Loucy (cell line): ENCODE data around the gene TTC9B.

Experiments
- H2AFZ ChIP-seq: fragments of 200-600 bp; sonication (generic); 2 replicates; pipeline ENCODE4 v1.6.0; 2016; ENCODE audit warnings: antibody characterized with exemption, mild to moderate bottlenecking, low read length, moderate library complexity
- H3F3A ChIP-seq: fragments of 200-600 bp; 2 replicates; pipeline ENCODE4 v1.6.0; 2016; ENCODE audit warnings: antibody characterized with exemption, low read depth, mild to moderate bottlenecking
- H3K27me3 ChIP-seq: fragments of 200-600 bp; sonication (generic); 2 replicates; pipeline ENCODE4 v1.6.1; 2014; ENCODE audit warnings: low read length, mild to moderate bottlenecking; ENCODE audit not compliant: insufficient read depth, poor library complexity, severe bottlenecking
- H3K36me3 ChIP-seq: fragments of 200-600 bp; sonication (generic); 2 replicates; pipeline ENCODE4 v1.6.1; 2016; ENCODE audit warnings: low read length; ENCODE audit not compliant: insufficient read depth
- H3K4me1 ChIP-seq: fragments of 200-600 bp; sonication (generic); 2 replicates; pipeline ENCODE4 v1.5.1; 2014; ENCODE audit warnings: low read length, mild to moderate bottlenecking; ENCODE audit not compliant: insufficient read depth, poor library complexity, severe bottlenecking
- H3K4me2 ChIP-seq: fragments of 200-600 bp; sonication (generic); 2 replicates; pipeline ENCODE4 v1.6.0; 2014; ENCODE audit warnings: antibody characterized with exemption, low read length, low read depth, mild to moderate bottlenecking; ENCODE audit not compliant: poor library complexity, severe bottlenecking
- H3K4me3 ChIP-seq: fragments of 200-600 bp; sonication (generic); 2 replicates; pipeline ENCODE4 v1.5.1; 2014; ENCODE audit warnings: low read length, mild to moderate bottlenecking, mixed read lengths; ENCODE audit not compliant: poor library complexity, severe bottlenecking
- H3K79me2 ChIP-seq: fragments of 200-600 bp; sonication (generic); 2 replicates; pipeline ENCODE4 v1.6.1; 2014; ENCODE audit warnings: low read length; ENCODE audit not compliant: insufficient read depth
- H3K9ac ChIP-seq: fragments of 200-600 bp; sonication (generic); 2 replicates; pipeline ENCODE4 v1.6.0; 2014; ENCODE audit warnings: mild to moderate bottlenecking, low read depth, low read length, moderate library complexity; ENCODE audit not compliant: poor library complexity, severe bottlenecking
- H3K9me2 ChIP-seq: fragments of 200-600 bp; sonication (generic); replicated peaks from 2 replicates; pipeline ENCODE4 v1.6.1; 2016; ENCODE audit warnings: low read depth, low read length, mixed read lengths
- H3K9me3 ChIP-seq: fragments of 200-600 bp; sonication (generic); 2 replicates; pipeline ENCODE4 v1.6.1; 2014; ENCODE audit warnings: mild to moderate bottlenecking, antibody characterized with exemption, low read length, low read depth; ENCODE audit not compliant: insufficient read depth
- H4K20me1 ChIP-seq: fragments of 200-600 bp; sonication (generic); 2 replicates; pipeline ENCODE4 v1.6.0; 2014; ENCODE audit warnings: antibody characterized with exemption, low read length, mild to moderate bottlenecking; ENCODE audit not compliant: insufficient read depth, poor library complexity, severe bottlenecking
- CTCF ChIP-seq: fragments of 200-600 bp; sonication (generic); conservative IDR thresholded peaks from 2 replicates; pipeline ENCODE4 v1.5.1; 2014; ENCODE audit warnings: mild to moderate bottlenecking, antibody characterized with exemption, low read length
- EZH2phosphoT487 ChIP-seq: fragments of 200-600 bp; IDR thresholded peaks from 2 replicates; pipeline ENCODE4 v1.6.1; 2018; ENCODE audit warnings: antibody characterized with exemption, mild to moderate bottlenecking, moderate library complexity, borderline replicate concordance

Gene TTC9B

GRCh38 chr19:40246292-40247073 is 28.3 kb upstream of the TTC9B start:
- H3K9ac ChIP-seq = no peak overlapping the region
- H3K9me3 ChIP-seq = no peaks in the 10 kb centered on the region
- no peaks in the 10 kb centered on the region for H3K4me1 ChIP-seq
- H3K79me2 ChIP-seq = peaks cover 14% of the 10 kb centered on the region; the same call in 1 of the 2 replicates
- no peaks in the 10 kb centered on the region for H3F3A ChIP-seq
- H3K36me3 ChIP-seq = peaks cover 28% of the 10 kb centered on the region; the same call in 1 of the 2 replicates
- no peaks in the 10 kb centered on the region for H3K27me3 ChIP-seq
- H3K4me2 ChIP-seq = no peak overlapping the region
- no peak overlapping the region for H2AFZ ChIP-seq
- no peak overlapping the region for H3K4me3 ChIP-seq
- no peaks in the 10 kb centered on the region for H3K9me2 ChIP-seq
- H4K20me1 ChIP-seq = no peaks in the 10 kb centered on the region
- no peak for TF ChIP-seq CTCF
- no peak for TF ChIP-seq EZH2phosphoT487

- H3K9ac ChIP-seq = no peak overlapping the region
- no peaks in the 10 kb centered on the region for H3K27me3 ChIP-seq
- no peak overlapping the region for H3K4me3 ChIP-seq
- no peaks in the 10 kb centered on the region for H3K9me2 ChIP-seq
- peaks cover 14% of the 10 kb centered on the region; the same call in 1 of the 2 replicates for H3K79me2 ChIP-seq
- no peaks in the 10 kb centered on the region for H4K20me1 ChIP-seq
- H3K9me3 ChIP-seq = no peaks in the 10 kb centered on the region
- H2AFZ ChIP-seq = no peak overlapping the region
- H3F3A ChIP-seq = no peaks in the 10 kb centered on the region
- no peak overlapping the region for H3K4me2 ChIP-seq
- H3K36me3 ChIP-seq = peaks cover 31% of the 10 kb centered on the region; the same call in 1 of the 2 replicates
- TF ChIP-seq EZH2phosphoT487 = no peak
- TF ChIP-seq CTCF = no peak
- H3K4me1 ChIP-seq = no peaks in the 10 kb centered on the region
Measured at GRCh38 chr19:40245506-40246128, 27.4 kb upstream of the TTC9B start.

DNA sequence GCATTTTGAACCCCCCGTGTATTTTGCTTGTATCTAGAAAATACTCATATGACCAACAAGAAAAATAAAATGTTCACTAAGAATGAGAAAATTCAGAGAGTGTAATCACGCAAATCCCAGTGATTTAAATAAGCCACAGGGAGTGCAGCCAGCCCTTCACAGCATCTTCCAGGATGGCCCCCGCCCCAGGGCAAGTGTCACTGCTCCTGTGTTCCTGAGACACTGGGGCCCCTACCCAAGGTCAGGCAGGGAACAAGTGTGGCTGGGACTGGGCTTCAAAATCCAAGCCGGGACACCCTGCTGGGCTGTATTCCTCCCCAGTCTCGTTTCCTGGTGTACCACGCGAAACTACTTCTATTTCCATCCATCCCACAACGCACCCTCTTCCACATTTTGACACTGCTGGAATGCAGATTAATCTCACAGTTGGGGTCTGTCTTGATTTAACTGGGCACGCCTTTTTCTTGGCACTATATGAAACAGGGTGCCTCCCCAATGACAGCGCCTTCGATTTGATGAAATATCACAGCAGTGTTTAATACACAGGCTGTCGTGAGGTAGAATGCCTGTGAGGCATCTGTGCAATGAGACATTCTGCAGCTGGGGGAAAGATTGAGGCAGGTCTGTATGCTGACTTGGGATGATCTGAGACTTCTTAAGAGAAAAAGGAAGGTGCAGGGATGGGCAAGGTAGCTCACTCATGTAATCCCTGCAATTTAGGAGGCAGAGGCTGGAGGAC is 26.6 kb upstream of the TTC9B start:
- no peaks in the 10 kb centered on the region for H3K4me1 ChIP-seq
- no peaks in the 10 kb centered on the region for H3K9me3 ChIP-seq
- H3K79me2 ChIP-seq = peaks cover 14% of the 10 kb centered on the region; the same call in 1 of the 2 replicates
- H3K9me2 ChIP-seq = no peaks in the 10 kb centered on the region
- no peaks in the 10 kb centered on the region for H3K27me3 ChIP-seq
- no peak overlapping the region for H2AFZ ChIP-seq
- TF ChIP-seq CTCF (no peak), EZH2phosphoT487 (no peak)
- no peak overlapping the region for H3K9ac ChIP-seq
- no peaks in the 10 kb centered on the region for H3F3A ChIP-seq
- no peak overlapping the region for H3K4me2 ChIP-seq
- H3K36me3 ChIP-seq = peaks cover 36% of the 10 kb centered on the region; the same call in 1 of the 2 replicates
- no peak overlapping the region for H3K4me3 ChIP-seq
- H4K20me1 ChIP-seq = no peaks in the 10 kb centered on the region
